Psoas muscle (tissue), 8 donors: ENCODE measurements around the gene PRDX2. TPM values are rescaled to one million over a fixed set of nuclear protein-coding genes. Genes with fewer than 3 reads are reported as not detected.
"Not testable (repeated sequence)": the region's sequence is repeated elsewhere in the genome, so short reads cannot be mapped to it uniquely, and the experiment has no call there.

Experiments used
- ATAC-seq, 4 donors: fragments of 200-7000 bp; cut with Tn5 transposase; one replicate each; pipeline ENCODE4 v1.9.1; 2020; ENCODE audit warnings: moderate library complexity in 3 of 4, mild to moderate bottlenecking in 2 of 4
- DNase-seq, 2 donors: peaks; one replicate each; pipeline ENCODE4 v3.0.0-alpha.2; 2020
- H3K27ac ChIP-seq: fragments of 200-600 bp; one replicate; pipeline ENCODE4 v1.8.0; 2022
- H3K27me3 ChIP-seq, 3 donors: fragments of 200-600 bp in 1 of 3; one replicate each; pipeline versions ENCODE4 v1.6.1 to v1.8.0; 2013 to 2022; ENCODE audit warnings: low read length in 2 of 3, mild to moderate bottlenecking in 2 of 3, moderate library complexity in 1 of 3; ENCODE audit not compliant: insufficient read depth in 3 of 3
- H3K36me3 ChIP-seq, 2 donors: fragments of 200-600 bp in 1 of 2; one replicate each; pipeline versions ENCODE4 v1.6.1 to v1.8.0; 2013 to 2022; ENCODE audit warnings: low read depth in 1 of 2, mild to moderate bottlenecking in 1 of 2, moderate library complexity in 1 of 2; ENCODE audit not compliant: insufficient read depth in 1 of 2
- H3K4me1 ChIP-seq: fragments of 200-600 bp; one replicate; pipeline ENCODE4 v1.8.0; 2022
- H3K4me3 ChIP-seq: fragments of 200-600 bp; one replicate; pipeline ENCODE4 v1.8.0; 2022; ENCODE audit warnings: mild to moderate bottlenecking
- H3K9me3 ChIP-seq: fragments of 200-600 bp; one replicate; pipeline ENCODE4 v1.8.0; 2022
- WGBS, 3 donors: extraction: QIAGEN DNeasy Blood & Tissue Kit; methylation state at CpG; one replicate each; pipeline versions ENCODE4 v1.1.6 to v1.1.7; 2013; 5-methylcytosine and 5-hydroxymethylcytosine counted together
- intact Hi-C, 2 donors: fragments of 100-400 bp; cut with DNase I; formaldehyde crosslinking; loops; one replicate each; pipeline versions ENCODE4 v1.11.0 to v1.14.2; 2022
- polyA plus RNA-seq, 3 donors: library from polyadenylated mRNA; stranded (reverse); fragments of 200-250 nt; gene quantifications; one replicate each; pipeline ENCODE4 v1.2.3, GENCODE V29; 2013
- total RNA-seq, 4 donors: library from RNA; stranded (reverse); fragmentation: NEBNext Ultra II Directional in 2 of 4; extraction: Animal tissue kit (Norgen Biotek cat#: 25700) in 2 of 4; gene quantifications; one replicate each; pipeline versions ENCODE4 v1.2.1 to v1.2.4, GENCODE V29; 2021 to 2023
- TF ChIP-seq, protein P1 (sequence below): fragments of 200-600 bp; IDR thresholded peaks from one replicate; pipeline ENCODE4 v1.8.0; 2022; ENCODE audit warnings: antibody characterized with exemption
- donor health status: healthy with polysubstance abuse.
- donor health status: DM: no; HTN: no; CAD: no; lungs with moderate emphysema.
- donor health status: Bipolar disorder and iron deficiency.
- donor health status: healthy.
- donor health status: DM: yes; HTN: yes; CAD: no.
- donor health status: DM: no; HTN: no; CAD: no.
- donor health status: DM: no; HTN: no; CAD: no.
- donor health status: DM: yes; HTN: yes; CAD: no.

The PRDX2 gene
- total and polyA plus RNA-seq, 7 donors: 273 to 535 (median 396) TPM

DNA sequence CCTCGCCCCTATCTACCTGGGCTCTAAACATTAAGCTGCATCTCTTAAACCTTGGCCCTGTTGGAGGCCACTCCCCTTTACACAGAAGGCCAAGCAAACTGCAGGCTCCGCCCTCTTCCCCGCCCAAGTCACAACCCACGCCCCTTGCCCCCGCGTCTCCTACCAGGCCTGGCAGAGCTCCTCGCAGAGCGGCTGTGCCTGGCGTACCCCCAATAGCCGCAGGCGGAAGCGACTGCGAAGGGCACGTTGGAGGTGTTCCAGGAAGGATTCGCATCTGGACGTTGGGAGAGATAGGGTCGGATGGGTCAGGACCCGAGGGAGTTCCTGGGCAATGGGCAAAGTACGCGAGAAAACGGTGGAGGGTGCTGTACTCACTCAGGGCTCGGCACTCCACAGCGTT, 26.9 kb upstream of the PRDX2 start:
- H3K27me3 ChIP-seq: peaks cover 0 to 92% (median 23%) of the 10 kb centered on the region in 3 donors
- no peak for DNase-seq
- no peaks in the 10 kb centered on the region for H3K36me3 ChIP-seq
- no peak overlapping the region for H3K4me3 ChIP-seq
- TF ChIP-seq, protein P1, sequence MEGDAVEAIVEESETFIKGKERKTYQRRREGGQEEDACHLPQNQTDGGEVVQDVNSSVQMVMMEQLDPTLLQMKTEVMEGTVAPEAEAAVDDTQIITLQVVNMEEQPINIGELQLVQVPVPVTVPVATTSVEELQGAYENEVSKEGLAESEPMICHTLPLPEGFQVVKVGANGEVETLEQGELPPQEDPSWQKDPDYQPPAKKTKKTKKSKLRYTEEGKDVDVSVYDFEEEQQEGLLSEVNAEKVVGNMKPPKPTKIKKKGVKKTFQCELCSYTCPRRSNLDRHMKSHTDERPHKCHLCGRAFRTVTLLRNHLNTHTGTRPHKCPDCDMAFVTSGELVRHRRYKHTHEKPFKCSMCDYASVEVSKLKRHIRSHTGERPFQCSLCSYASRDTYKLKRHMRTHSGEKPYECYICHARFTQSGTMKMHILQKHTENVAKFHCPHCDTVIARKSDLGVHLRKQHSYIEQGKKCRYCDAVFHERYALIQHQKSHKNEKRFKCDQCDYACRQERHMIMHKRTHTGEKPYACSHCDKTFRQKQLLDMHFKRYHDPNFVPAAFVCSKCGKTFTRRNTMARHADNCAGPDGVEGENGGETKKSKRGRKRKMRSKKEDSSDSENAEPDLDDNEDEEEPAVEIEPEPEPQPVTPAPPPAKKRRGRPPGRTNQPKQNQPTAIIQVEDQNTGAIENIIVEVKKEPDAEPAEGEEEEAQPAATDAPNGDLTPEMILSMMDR: no peak
- intact Hi-C loops: no loop called here
- no peaks in the 10 kb centered on the region for H3K4me1 ChIP-seq
- H3K27ac ChIP-seq: no peak overlapping the region
- WGBS, 3 donors: 2 to 4% (median 4%) methylated on average over 23 of the region's 23 CpGs
- H3K9me3 ChIP-seq: no peaks in the 10 kb centered on the region
- no peak for ATAC-seq

DNA sequence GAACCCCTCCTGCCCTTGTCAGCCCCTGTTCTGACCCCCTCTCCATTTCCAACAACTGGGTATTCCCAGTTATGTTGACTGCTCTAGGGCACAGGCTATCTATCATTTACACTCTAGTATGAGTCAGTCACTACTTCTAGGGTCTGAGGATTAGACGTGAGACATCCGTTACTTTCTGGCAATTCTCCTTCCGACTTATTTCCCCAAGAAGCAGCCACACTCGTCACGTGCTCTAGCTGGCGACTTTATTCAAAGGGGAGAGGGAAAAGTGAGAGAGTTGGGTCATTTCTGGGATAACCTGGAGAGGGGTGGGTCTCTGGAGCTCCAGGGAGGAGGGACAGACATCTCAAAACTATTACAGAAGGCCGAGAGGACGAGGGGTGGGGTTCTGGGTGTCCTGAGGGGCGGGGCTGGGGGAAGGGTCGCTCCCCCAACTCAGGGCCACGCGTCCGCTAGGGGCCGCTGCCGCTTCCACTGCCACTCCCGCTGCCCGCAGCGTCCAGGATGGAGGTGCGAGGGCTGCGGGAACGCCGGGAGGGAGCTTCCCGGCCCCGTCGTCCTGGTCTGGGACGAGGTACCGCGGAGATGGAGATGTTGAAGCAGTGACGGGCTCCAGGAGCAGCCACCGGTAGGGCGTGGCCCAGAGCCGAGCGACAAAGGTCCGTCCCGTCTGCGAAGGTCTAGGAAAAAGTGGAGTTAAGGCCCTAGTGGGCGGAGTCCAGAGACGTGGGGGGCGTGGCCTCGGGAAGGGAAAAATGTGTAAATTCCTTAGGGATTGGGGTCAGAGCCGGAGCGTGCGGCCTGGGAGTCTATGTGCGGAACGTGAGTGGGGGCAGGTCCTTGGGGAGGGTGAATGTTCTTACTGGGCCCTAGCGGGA, 23.9 kb upstream of the PRDX2 start:
- peaks cover 0 to 62% (median 10%) of the 10 kb centered on the region in 3 donors for H3K27me3 ChIP-seq
- H3K9me3 ChIP-seq: no peaks in the 10 kb centered on the region
- intact Hi-C loops: no loop called here
- TF ChIP-seq, protein P1: peak; percentile 18
- ATAC-seq (no peak), DNase-seq (no peak)
- H3K4me1 ChIP-seq: no peaks in the 10 kb centered on the region
- no peak overlapping the region for H3K4me3 ChIP-seq
- no peak overlapping the region for H3K27ac ChIP-seq
- 4 to 6% (median 5%) methylated on average over 46 of the region's 46 CpGs for WGBS, 3 donors
- H3K36me3 ChIP-seq: no peaks in the 10 kb centered on the region

DNA sequence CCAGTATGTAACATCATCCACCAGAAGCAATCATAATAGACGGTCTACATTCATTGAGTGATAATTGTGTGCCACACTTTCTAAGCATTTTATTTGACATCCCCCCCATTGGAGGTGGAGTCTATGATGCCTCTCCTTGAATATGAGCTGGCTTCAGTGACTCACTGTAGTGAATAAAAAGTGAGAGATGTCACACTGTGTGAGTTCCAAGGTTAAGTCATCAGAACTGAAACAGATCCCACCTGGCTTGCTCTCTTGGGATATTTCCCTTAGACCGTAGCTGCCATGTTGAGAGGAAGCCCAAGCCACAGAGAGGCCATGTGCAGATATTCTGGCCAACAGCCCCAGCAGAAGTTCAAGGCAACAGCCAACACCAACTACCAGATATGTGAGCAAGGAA, 20.2 kb upstream of the PRDX2 start:
- intact Hi-C loops: no loop called here
- Histone ChIP-seq H3K27me3 (peaks cover 0 to 25% (median 2%) of the 10 kb centered on the region in 3 donors), H3K9me3 (no peaks in the 10 kb centered on the region), H3K36me3 (no peaks in the 10 kb centered on the region), H3K4me3 (no peak overlapping the region), H3K27ac (no peak overlapping the region), H3K4me1 (no peaks in the 10 kb centered on the region)
- ATAC-seq: no peak
- TF ChIP-seq, protein P1: no peak
- WGBS, 3 donors: 68 to 71% (median 70%) methylated on average over 2 of the region's 2 CpGs
- no peak for DNase-seq

DNA sequence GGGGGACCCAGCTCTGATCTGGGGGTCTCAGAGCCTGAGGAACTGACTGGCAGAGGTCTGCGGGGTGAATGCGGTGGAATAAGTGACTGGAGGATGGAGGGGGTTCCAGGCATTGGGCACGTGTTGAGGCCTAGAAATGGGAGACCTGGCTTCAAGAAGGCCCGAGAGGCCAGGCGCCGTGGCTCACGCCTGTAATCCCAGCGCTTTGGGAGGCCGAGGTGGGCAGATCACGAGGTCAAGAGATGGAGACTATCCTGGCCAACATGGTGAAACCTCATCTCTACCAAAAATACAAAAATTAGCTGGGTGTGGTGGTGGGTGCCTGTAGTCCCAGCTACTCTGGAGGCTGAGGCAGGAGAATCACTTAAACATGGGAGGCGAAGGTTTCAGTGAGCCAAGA, 16.2 kb upstream of the PRDX2 start:
- DNase-seq, H3K4me3 ChIP-seq, H3K4me1 ChIP-seq, ATAC-seq, H3K9me3 ChIP-seq, intact Hi-C loops, H3K27ac ChIP-seq, H3K27me3 ChIP-seq: not testable (repeated sequence)
- peaks cover 0 to 16% of the 10 kb centered on the region in 2 donors for H3K36me3 ChIP-seq
- WGBS, 3 donors: 90 to 92% (median 90%) methylated on average over 11 of the region's 11 CpGs

DNA sequence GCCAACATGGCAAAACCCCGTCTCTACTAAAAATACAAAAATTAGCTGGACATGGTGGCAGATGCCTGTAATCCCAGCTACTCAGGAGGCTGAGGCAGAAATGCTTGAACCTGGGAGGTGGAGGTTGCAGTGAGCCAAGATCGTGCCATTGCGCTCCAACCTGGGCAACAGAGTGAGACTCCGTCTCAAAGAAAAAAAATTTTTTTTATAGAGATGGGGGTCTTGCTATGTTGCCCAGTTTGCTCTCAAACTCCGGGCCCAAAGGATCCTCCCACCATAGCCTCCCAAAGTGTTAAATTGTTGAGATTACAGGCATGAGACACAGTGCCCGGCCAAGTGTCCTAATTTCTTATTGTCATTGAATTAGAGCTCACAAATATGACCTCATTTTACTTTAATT, 15.6 kb upstream of the PRDX2 start:
- peaks cover 0 to 18% of the 10 kb centered on the region in 2 donors for H3K36me3 ChIP-seq
- 90 to 96% (median 91%) methylated on average over 6 of the region's 6 CpGs for WGBS, 3 donors
- ATAC-seq, H3K4me3 ChIP-seq, intact Hi-C loops, H3K4me1 ChIP-seq, H3K27ac ChIP-seq, H3K27me3 ChIP-seq, H3K9me3 ChIP-seq, DNase-seq: not testable (repeated sequence)
